ENCODE data around the gene MED9. TPM values are rescaled to one million over a fixed set of nuclear protein-coding genes. Genes with fewer than 3 reads are reported as not detected.

MED9 gene
- total RNA-seq, 1 experiment from 2014 or later: 28.3 TPM

GRCh38 chr17:17498606-17499301, 22.0 kb downstream of the MED9 start:
- TF ChIP-seq EZH2phosphoT487 (IDR thresholded peaks at IDR 0.05; ENCODE audit: borderline replicate concordance, low read length) (no peak), EZH2 (IDR thresholded peaks at IDR 0.05; ENCODE audit: low read length, unreplicated experiment) (no peak), CTCF (conservative IDR thresholded peaks at IDR 0.05; ENCODE audit: low read depth, low read length) (no peak)
- no peak for ATAC-seq
- no TSS peak for BruUV-seq (replicated peaks)

GRCh38 chr17:17499402-17500145, 22.8 kb downstream of the MED9 start:
- no peaks in the 10 kb centered on the region for H3K79me2 ChIP-seq (ENCODE audit: low read length)
- ATAC-seq (no peak), DNase-seq (no peak)
- H3K27me3 ChIP-seq (ENCODE audit: low read length): no peaks in the 10 kb centered on the region
- TF ChIP-seq EZH2 (IDR thresholded peaks at IDR 0.05; ENCODE audit: low read length, unreplicated experiment) (no peak), CTCF (conservative IDR thresholded peaks at IDR 0.05; ENCODE audit: low read depth, low read length) (no peak), EZH2phosphoT487 (IDR thresholded peaks at IDR 0.05; ENCODE audit: borderline replicate concordance, low read length) (no peak)
- CTCF ChIA-PET: no interaction called here
- H3K27ac ChIP-seq (ENCODE audit: low read length): no peak overlapping the region
- H2AFZ ChIP-seq (ENCODE audit: low read length): no peak overlapping the region
- 0 out of 2 replicates have a peak, but pooled peaks cover 4% of the 10 kb centered on the region for H4K20me1 ChIP-seq (ENCODE audit: low read length)
- H3K4me3 ChIP-seq (ENCODE audit: low read length): no peak overlapping the region
- no peaks in the 10 kb centered on the region for H3K9me2 ChIP-seq (replicated peaks; ENCODE audit: low read length)
- H3K4me2 ChIP-seq (ENCODE audit: low read length): no peak overlapping the region
- intact Hi-C loops (cut with micrococcal nuclease): loop anchor here (10.0 kb wide), 1 partner anchor 85 kb away; no protein-coding TSS in a partner anchor
- peaks cover 14% of the 10 kb centered on the region for H3K4me1 ChIP-seq (ENCODE audit: insufficient read depth, low read length)
- no peaks in the 10 kb centered on the region for H3K9me3 ChIP-seq (ENCODE audit: low read length)
- no peaks in the 10 kb centered on the region for H3F3A ChIP-seq (ENCODE audit: low read length, unreplicated experiment)
- no peak overlapping the region for H3K9ac ChIP-seq (ENCODE audit: low read length)
- H3K36me3 ChIP-seq (ENCODE audit: low read depth, low read length): no peaks in the 10 kb centered on the region
- no TSS peak for BruUV-seq (replicated peaks)
- POLR2A ChIA-PET (ENCODE audit: unreplicated experiment): no interaction called here

More at GRCh38 chr17:17498606-17499301, 22.0 kb downstream of the MED9 start:
- CTCF ChIA-PET: no interaction called here
- Histone ChIP-seq H3K9me3 (ENCODE audit: low read length) (no peaks in the 10 kb centered on the region), H3K27me3 (ENCODE audit: low read length) (no peaks in the 10 kb centered on the region), H3K9ac (ENCODE audit: low read length) (no peak overlapping the region), H3K9me2 (replicated peaks; ENCODE audit: low read length) (no peaks in the 10 kb centered on the region), H3K79me2 (ENCODE audit: low read length) (no peaks in the 10 kb centered on the region), H3F3A (ENCODE audit: low read length, unreplicated experiment) (no peaks in the 10 kb centered on the region), H3K36me3 (ENCODE audit: low read depth, low read length) (no peaks in the 10 kb centered on the region), H3K27ac (ENCODE audit: low read length) (no peak overlapping the region), H3K4me1 (ENCODE audit: insufficient read depth, low read length) (peaks cover 17% of the 10 kb centered on the region), H3K4me3 (ENCODE audit: low read length) (no peak overlapping the region), H4K20me1 (ENCODE audit: low read length) (0 out of 2 replicates have a peak, but pooled peaks cover 6% of the 10 kb centered on the region), H3K4me2 (ENCODE audit: low read length) (no peak overlapping the region), H2AFZ (ENCODE audit: low read length) (no peak overlapping the region)
- intact Hi-C loops (cut with micrococcal nuclease): loop anchor here (10.0 kb wide), 1 partner anchor 84 kb away; no protein-coding TSS in a partner anchor
- no peak for DNase-seq
- POLR2A ChIA-PET (ENCODE audit: unreplicated experiment): no interaction called here

Measured in PC-3 (cell line).